Fibroblast of lung (primary cell): ENCODE measurements around the gene HLF.

Experiments
- EZH2 ChIP-seq: IDR thresholded peaks from 2 replicates; pipeline ENCODE4 v1.5.1; 2012; ENCODE audit warnings: low read length, control low read depth, mild to moderate bottlenecking; ENCODE audit errors: missing control alignments
- TF ChIP-seq, protein P1 (sequence below), 2 donors: IDR thresholded peaks in 1 of 2; conservative IDR thresholded peaks in 1 of 2; 1 replicate in 1 of 2; 2 replicates in 1 of 2; pipeline ENCODE4 v1.5.1; 2011 to 2012; ENCODE audit warnings: low read length in 2 of 2, control low read depth in 1 of 2, inconsistent platforms in 1 of 2, low read depth in 1 of 2, mild to moderate bottlenecking in 1 of 2

DNA sequence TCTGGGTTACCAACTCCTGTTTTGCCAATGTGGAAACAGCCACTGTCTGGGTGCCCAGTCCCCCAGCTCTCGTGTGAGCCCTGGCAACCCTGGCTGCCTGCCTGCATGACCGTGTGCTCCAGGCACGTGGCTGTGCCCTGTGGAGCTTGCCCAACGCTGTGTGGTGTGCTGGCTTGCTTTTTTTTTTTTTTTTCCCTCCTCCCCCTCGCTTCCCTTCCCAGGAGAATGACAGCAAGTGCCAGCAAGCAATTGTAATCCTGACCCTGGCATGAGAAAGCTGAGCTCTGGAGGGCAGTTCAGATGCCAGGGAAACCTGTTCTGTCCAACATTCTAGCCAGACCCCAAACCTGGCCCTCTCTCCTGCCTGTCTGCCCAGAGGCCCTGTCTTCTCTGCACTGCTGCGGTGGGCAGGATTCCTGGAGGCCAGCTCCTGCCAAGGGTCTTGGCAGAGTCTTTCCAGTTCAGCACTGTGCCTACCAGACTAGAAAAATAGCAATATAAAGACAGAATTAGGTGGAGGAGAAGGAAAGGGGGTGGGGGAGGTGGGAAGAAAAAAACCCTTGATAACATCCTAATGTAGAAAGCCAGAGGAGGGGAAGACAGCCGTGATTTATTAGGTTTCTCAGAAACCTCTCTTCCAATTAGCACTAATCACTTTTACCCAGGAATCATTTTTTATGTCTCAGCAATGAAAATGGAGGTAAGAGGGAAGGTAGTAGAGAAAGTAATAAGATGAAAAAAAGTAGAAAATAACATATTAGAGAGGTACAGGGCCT, 9.0 kb downstream of the HLF start:
- TF ChIP-seq, protein P1, sequence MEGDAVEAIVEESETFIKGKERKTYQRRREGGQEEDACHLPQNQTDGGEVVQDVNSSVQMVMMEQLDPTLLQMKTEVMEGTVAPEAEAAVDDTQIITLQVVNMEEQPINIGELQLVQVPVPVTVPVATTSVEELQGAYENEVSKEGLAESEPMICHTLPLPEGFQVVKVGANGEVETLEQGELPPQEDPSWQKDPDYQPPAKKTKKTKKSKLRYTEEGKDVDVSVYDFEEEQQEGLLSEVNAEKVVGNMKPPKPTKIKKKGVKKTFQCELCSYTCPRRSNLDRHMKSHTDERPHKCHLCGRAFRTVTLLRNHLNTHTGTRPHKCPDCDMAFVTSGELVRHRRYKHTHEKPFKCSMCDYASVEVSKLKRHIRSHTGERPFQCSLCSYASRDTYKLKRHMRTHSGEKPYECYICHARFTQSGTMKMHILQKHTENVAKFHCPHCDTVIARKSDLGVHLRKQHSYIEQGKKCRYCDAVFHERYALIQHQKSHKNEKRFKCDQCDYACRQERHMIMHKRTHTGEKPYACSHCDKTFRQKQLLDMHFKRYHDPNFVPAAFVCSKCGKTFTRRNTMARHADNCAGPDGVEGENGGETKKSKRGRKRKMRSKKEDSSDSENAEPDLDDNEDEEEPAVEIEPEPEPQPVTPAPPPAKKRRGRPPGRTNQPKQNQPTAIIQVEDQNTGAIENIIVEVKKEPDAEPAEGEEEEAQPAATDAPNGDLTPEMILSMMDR (conservative IDR thresholded peaks at IDR 0.05 in 1 of 2, IDR thresholded peaks at IDR 0.05 in 1 of 2; ENCODE audit: low read depth in 1 of 2, low read length in 2 of 2): no peak
- TF ChIP-seq EZH2: no peak
